Transverse colon (tissue), 4 donors: ENCODE measurements around the gene CAPN15. TPM values are rescaled to one million over a fixed set of nuclear protein-coding genes. Genes with fewer than 3 reads are reported as not detected.

Experiments
- DNase-seq: peaks from one replicate; pipeline ENCODE4 v3.0.0-alpha.2; 2019
- H3K27ac ChIP-seq, 4 donors: fragments of 200-600 bp; sonication (generic); 2 replicates each; pipeline ENCODE4 v1.5.1; 2016 to 2018; ENCODE audit warnings: inconsistent platforms in 4 of 4
- H3K27me3 ChIP-seq: fragments of 200-600 bp; sonication (generic); 2 replicates; pipeline ENCODE4 v1.5.1; 2017; ENCODE audit warnings: inconsistent platforms
- H3K36me3 ChIP-seq, 4 donors: fragments of 200-600 bp; sonication (generic); 2 replicates each; pipeline ENCODE4 v1.5.1; 2017 to 2019; ENCODE audit warnings: inconsistent platforms in 4 of 4
- H3K4me1 ChIP-seq, 4 donors: fragments of 200-600 bp; sonication (generic); 2 replicates each; pipeline ENCODE4 v1.5.1; 2017 to 2020; ENCODE audit warnings: inconsistent platforms in 4 of 4
- H3K4me3 ChIP-seq, 4 donors: fragments of 200-600 bp; sonication (generic); 1 replicate in 1 of 4; 2 replicates in 3 of 4; pipeline versions ENCODE4 v1.5.1 to v1.6.1; 2017 to 2019; ENCODE audit warnings: inconsistent platforms in 4 of 4
- H3K9me3 ChIP-seq, 2 donors: fragments of 200-600 bp; sonication (generic); 2 replicates each; pipeline ENCODE4 v1.5.1; 2017 to 2019; ENCODE audit warnings: inconsistent platforms in 2 of 2
- CTCF ChIP-seq, 5 experiments: fragments of 200-600 bp in 3 of 5; fragments of 450-650 bp in 2 of 5; sonication (generic) in 3 of 5; IDR thresholded peaks; 1 replicate in 2 of 5; 2 replicates in 3 of 5; pipeline ENCODE4 v1.5.1; 2016 to 2017; ENCODE audit warnings: antibody characterized with exemption in 5 of 5, inconsistent platforms in 3 of 5, mild to moderate bottlenecking in 2 of 5, moderate library complexity in 1 of 5
- EP300 ChIP-seq: sonication (generic); formaldehyde crosslinking; IDR thresholded peaks from one replicate; pipeline ENCODE4 v1.6.1; 2017; ENCODE audit warnings: antibody characterized with exemption, low read depth
- POLR2A ChIP-seq: fragments of 450-650 bp; IDR thresholded peaks from one replicate; pipeline ENCODE4 v1.6.1; 2016; ENCODE audit warnings: antibody characterized with exemption, mild to moderate bottlenecking, moderate library complexity
- POLR2AphosphoS5 ChIP-seq, 3 donors: sonication (generic); formaldehyde crosslinking; IDR thresholded peaks; one replicate each; pipeline ENCODE4 v1.6.1; 2016; ENCODE audit warnings: antibody characterized with exemption in 3 of 3
- WGBS, 2 donors: methylation state at CpG; one replicate each; pipeline ENCODE4 v1.1.5; 2018; ENCODE audit warnings: low coverage in 1 of 2; 5-methylcytosine and 5-hydroxymethylcytosine counted together
- in situ Hi-C, 4 donors: fragments of 200-750 bp; cut with MboI; loops; one replicate each; pipeline versions ENCODE4 v1.15.0 to v1.15.1; 2017; ENCODE audit warnings: low sequenced_read_pairs in 3 of 4, low pct_ligation_motif_present in 1 of 4, low pct_unique_long_range_greater_than_20kb in 1 of 4
- intact Hi-C: fragments of 100-400 bp; cut with DNase I; formaldehyde crosslinking; loops from one replicate; pipeline ENCODE4 v1.15.1; 2023; ENCODE audit warnings: low total_unique reads
- total RNA-seq, 4 donors: library from RNA; depleted of rRNA; stranded (reverse); fragments of >200 nt; gene quantifications; one replicate each; pipeline ENCODE4 v1.1.0, GENCODE V29; 2016

Gene CAPN15
- total RNA-seq, 4 donors from 2014 or later, result 108 to 388 (median 175) TPM

GRCh38 chr16:559411-560203, 32.1 kb downstream of the CAPN15 start:
- intact Hi-C loops (no loop called here), in situ Hi-C loops (no loop called here)
- H3K27ac ChIP-seq, result no peak overlapping the region
- no peak for DNase-seq
- no peaks in the 10 kb centered on the region for H3K36me3 ChIP-seq
- no peak overlapping the region for H3K4me3 ChIP-seq
- WGBS, 2 donors, result 7% methylated on average over 23 of the region's 62 CpGs; no CpG with 5 or more reads in 1 of the 2 donors
- H3K27me3 ChIP-seq, result peaks cover 85% of the 10 kb centered on the region
- TF ChIP-seq EP300 (no peak), POLR2A (no peak), POLR2AphosphoS5 (IDR thresholded peaks at IDR 0.05) (no peak), CTCF (IDR thresholded peaks at IDR 0.05) (no peak)
- H3K9me3 ChIP-seq, result no peaks in the 10 kb centered on the region
- H3K4me1 ChIP-seq, result peaks cover 0 to 13% (median 9%) of the 10 kb centered on the region in 4 donors

GRCh38 chr16:560204-560700, 32.7 kb downstream of the CAPN15 start, which contains the start of gene PRR35:
TSS of gene PRR35 (plus strand) at chr16:560394. CDS start at chr16:563295, 2,901 bp downstream.
- peaks cover 0 to 11% (median 8%) of the 10 kb centered on the region in 4 donors for H3K4me1 ChIP-seq
- in situ Hi-C loops (no loop called here), intact Hi-C loops (no loop called here)
- no peak for DNase-seq
- no peak within 1 kb of the TSS for H3K27ac ChIP-seq
- WGBS, 2 donors, result no CpG with 5 or more reads among the region's 84 CpGs
- H3K36me3 ChIP-seq, result no peaks in the 10 kb centered on the region
- TF ChIP-seq CTCF (IDR thresholded peaks at IDR 0.05) (no peak), POLR2AphosphoS5 (IDR thresholded peaks at IDR 0.05) (no peak), POLR2A (no peak), EP300 (no peak)
- peaks cover 92% of the 10 kb centered on the region for H3K27me3 ChIP-seq
- no peak within 1 kb of the TSS for H3K4me3 ChIP-seq
- H3K9me3 ChIP-seq, result no peaks in the 10 kb centered on the region

- no peak overlapping the region for H3K4me3 ChIP-seq
- WGBS, 2 donors, result 24% methylated on average over 25 of the region's 54 CpGs; no CpG with 5 or more reads in 1 of the 2 donors
- DNase-seq, result no peak
- H3K4me1 ChIP-seq, result peaks cover 4 to 13% (median 8%) of the 10 kb centered on the region in 4 donors
- intact Hi-C loops (no loop called here), in situ Hi-C loops (no loop called here)
- H3K27me3 ChIP-seq, result peaks cover 92% of the 10 kb centered on the region
- no peaks in the 10 kb centered on the region for H3K9me3 ChIP-seq
- H3K36me3 ChIP-seq, result no peaks in the 10 kb centered on the region
- TF ChIP-seq CTCF (IDR thresholded peaks at IDR 0.05) (no peak), POLR2AphosphoS5 (IDR thresholded peaks at IDR 0.05) (no peak), POLR2A (no peak), EP300 (no peak)
- no peak overlapping the region for H3K27ac ChIP-seq
Observed at GRCh38 chr16:560701-561412, 33.3 kb downstream of the CAPN15 start.

- Histone ChIP-seq H3K36me3 (no peaks in the 10 kb centered on the region), H3K27ac (no peak overlapping the region), H3K9me3 (no peaks in the 10 kb centered on the region), H3K4me1 (peaks cover 9 to 18% (median 11%) of the 10 kb centered on the region in 4 donors), H3K27me3 (peaks cover 88% of the 10 kb centered on the region), H3K4me3 (no peak overlapping the region)
- 51% methylated on average over 14 of the region's 15 CpGs; no CpG with 5 or more reads in 1 of the 2 donors for WGBS, 2 donors
- in situ Hi-C loops (no loop called here), intact Hi-C loops (no loop called here)
- TF ChIP-seq POLR2A, result no peak
- TF ChIP-seq EP300, result no peak
- TF ChIP-seq POLR2AphosphoS5 (IDR thresholded peaks at IDR 0.05), result no peak
- no peak for TF ChIP-seq CTCF (IDR thresholded peaks at IDR 0.05)
- DNase-seq, result no peak
Observed at GRCh38 chr16:561413-561794, 33.9 kb downstream of the CAPN15 start.
